PC-9 (cell line): Measurements from ENCODE around the gene ZNF343.

Experiments
- CTCF ChIP-seq: fragments of 200-600 bp; sonication (generic); conservative IDR thresholded peaks from 2 replicates; pipeline ENCODE4 v1.6.1; 2017; ENCODE audit warnings: mixed run types, antibody characterized with exemption, mild to moderate bottlenecking, moderate library complexity
- EZH2 ChIP-seq: fragments of 200-600 bp; sonication (generic); IDR thresholded peaks from 2 replicates; pipeline ENCODE4 v1.8.0; 2017; ENCODE audit warnings: antibody characterized with exemption, low read depth

DNA sequence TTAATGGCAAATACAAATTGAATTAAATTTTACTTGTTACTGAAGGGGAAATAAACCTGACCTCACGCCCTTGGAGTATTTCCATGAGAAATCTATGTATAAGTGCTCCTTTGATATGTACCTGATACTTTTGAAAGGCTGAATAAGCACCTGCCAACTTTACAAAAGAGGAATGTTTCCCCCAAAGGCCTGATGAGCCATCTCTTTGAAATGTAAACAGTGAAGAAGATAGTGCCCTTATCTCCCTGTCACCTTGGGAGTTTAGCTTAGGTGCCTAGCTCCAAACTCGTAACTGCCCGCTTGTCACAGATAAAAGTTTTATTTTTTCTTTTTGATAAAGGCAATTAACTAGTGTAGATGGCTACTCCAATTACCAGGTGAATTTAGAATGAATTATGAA, 1.1 kb upstream of the ZNF343 start:
- TF ChIP-seq CTCF (no peak), EZH2 (no peak)
